CD4-positive, alpha-beta T cell treated with Interferon alpha-2 for 1 hour (primary cell): ENCODE results near the gene DNAJB5.

Experiments
- DNase-seq, 2 donors: peaks; one replicate each; pipeline ENCODE4 v3.0.0-alpha.2; 2020 to 2022

DNAJB5 gene

GRCh38 chr9:34985311-34985899 lies 4.1 kb upstream of the DNAJB5 start:
- DNase-seq = peak; percentile 48 to 68

GRCh38 chr9:34986540-34987047 lies 3.0 kb upstream of the DNAJB5 start:
- peak; percentile 72 to 73 for DNase-seq

- peak in 1 of 2 donors; percentile 15 for DNase-seq
Measured at GRCh38 chr9:34987160-34987901, 2.2 kb upstream of the DNAJB5 start.

GRCh38 chr9:34988218-34989002 lies 1.1 kb upstream of the DNAJB5 start:
- peak; percentile 59 to 71 for DNase-seq

- peak in 1 of 2 donors; percentile 52 for DNase-seq
Measured at GRCh38 chr9:34989946-34990635, 546 bp downstream of the DNAJB5 start.

GRCh38 chr9:34990908-34991606 lies 1.5 kb downstream of the DNAJB5 start:
- DNase-seq = no peak

GRCh38 chr9:34991607-34992375 lies 2.2 kb downstream of the DNAJB5 start:
- no peak for DNase-seq

GRCh38 chr9:34992376-34992951 lies 2.9 kb downstream of the DNAJB5 start:
- no peak for DNase-seq

GRCh38 chr9:34993502-34994259 lies 4.1 kb downstream of the DNAJB5 start:
- no peak for DNase-seq

GRCh38 chr9:34994260-34994899 lies 4.8 kb downstream of the DNAJB5 start:
- no peak for DNase-seq

- DNase-seq = no peak
Measured at GRCh38 chr9:34994900-34995669, 5.5 kb downstream of the DNAJB5 start.

GRCh38 chr9:34995670-34996060 lies 6.1 kb downstream of the DNAJB5 start:
- DNase-seq = no peak

- no peak for DNase-seq
Measured at GRCh38 chr9:34996181-34996904, 6.8 kb downstream of the DNAJB5 start.

- no peak for DNase-seq
Measured at GRCh38 chr9:34996905-34997279, 7.3 kb downstream of the DNAJB5 start.

GRCh38 chr9:34997379-34997781 lies 7.8 kb downstream of the DNAJB5 start:
- DNase-seq = no peak

- no peak for DNase-seq
Measured at GRCh38 chr9:34998266-34998665, 8.7 kb downstream of the DNAJB5 start.

GRCh38 chr9:34999576-34999975 lies 10.0 kb downstream of the DNAJB5 start:
- no peak for DNase-seq

GRCh38 chr9:35000535-35001284 lies 11.2 kb downstream of the DNAJB5 start:
- DNase-seq = no peak
